ENCODE measurements around the gene MAFF.
"Not testable (repeated sequence)": the region's sequence is repeated elsewhere in the genome, so short reads cannot be mapped to it uniquely, and the experiment has no call there.

MAFF gene

GRCh38 chr22:38223289-38223960 is 21.6 kb downstream of the MAFF start:
- DNase-seq (ENCODE audit: low read depth in 2 of 2) = no peak

- DNase-seq (ENCODE audit: low read depth in 2 of 2) = no peak
Measured at GRCh38 chr22:38226853-38227649, 25.3 kb downstream of the MAFF start.

- no peak for DNase-seq (ENCODE audit: low read depth in 2 of 2)
Measured at GRCh38 chr22:38228326-38228872, 26.6 kb downstream of the MAFF start.

- no peak for DNase-seq (ENCODE audit: low read depth in 2 of 2)
Measured at GRCh38 chr22:38228873-38229740, 27.3 kb downstream of the MAFF start.

GRCh38 chr22:38230108-38230825 is 28.5 kb downstream of the MAFF start:
- peak in 1 of 2 experiments; percentile 12 for DNase-seq (ENCODE audit: low read depth in 2 of 2)

- DNase-seq (ENCODE audit: low read depth in 2 of 2) = no peak
Measured at GRCh38 chr22:38230916-38231315, 29.1 kb downstream of the MAFF start.

- no peak for DNase-seq (ENCODE audit: low read depth in 2 of 2)
Measured at GRCh38 chr22:38232196-38232595, 30.4 kb downstream of the MAFF start.

GRCh38 chr22:38233427-38233826 is 31.6 kb downstream of the MAFF start:
- no peak for DNase-seq (ENCODE audit: low read depth in 2 of 2)

- DNase-seq (ENCODE audit: low read depth in 2 of 2) = not testable (repeated sequence)
Measured at GRCh38 chr22:38233856-38234255, 32.1 kb downstream of the MAFF start.

GRCh38 chr22:38235240-38235850 is 33.6 kb downstream of the MAFF start:
- no peak for DNase-seq (ENCODE audit: low read depth in 2 of 2)

GRCh38 chr22:38236786-38237185 is 35.0 kb downstream of the MAFF start:
- no peak for DNase-seq (ENCODE audit: low read depth in 2 of 2)

GRCh38 chr22:38238519-38239071 is 36.8 kb downstream of the MAFF start:
- DNase-seq (ENCODE audit: low read depth in 2 of 2) = no peak

GRCh38 chr22:38239101-38239761 is 37.4 kb downstream of the MAFF start:
- DNase-seq (ENCODE audit: low read depth in 2 of 2) = peak; percentile 74 to 75

- DNase-seq (ENCODE audit: low read depth in 2 of 2) = peak; percentile 67 to 69
Measured at GRCh38 chr22:38240734-38241252, 39.0 kb downstream of the MAFF start.

- no peak for DNase-seq (ENCODE audit: low read depth in 2 of 2)
Measured at GRCh38 chr22:38243007-38243765, 41.4 kb downstream of the MAFF start.

- no peak for DNase-seq (ENCODE audit: low read depth in 2 of 2)
Measured at GRCh38 chr22:38244106-38244505, 42.3 kb downstream of the MAFF start.

- no peak for DNase-seq (ENCODE audit: low read depth in 2 of 2)
Measured at GRCh38 chr22:38246046-38246658, 44.4 kb downstream of the MAFF start.

- DNase-seq (ENCODE audit: low read depth in 2 of 2) = no peak
Measured at GRCh38 chr22:38246692-38247091, 44.9 kb downstream of the MAFF start.

- no peak for DNase-seq (ENCODE audit: low read depth in 2 of 2)
Measured at GRCh38 chr22:38247713-38248112, 45.9 kb downstream of the MAFF start.
